Activated CD8-positive, alpha-beta memory T cell treated with anti-CD3 and anti-CD28 coated beads, Interleukin-2, amount 50 U/mL, for 1 hour (primary cell): ENCODE results near the gene USP17L10.
"Not testable (repeated sequence)": the region's sequence is repeated elsewhere in the genome, so short reads cannot be mapped to it uniquely, and the experiment has no call there.

Experiments
- DNase-seq: peaks from one replicate; pipeline ENCODE4 v3.0.0-alpha.2; 2020; ENCODE audit errors: extremely low read depth

The USP17L10 gene

DNA sequence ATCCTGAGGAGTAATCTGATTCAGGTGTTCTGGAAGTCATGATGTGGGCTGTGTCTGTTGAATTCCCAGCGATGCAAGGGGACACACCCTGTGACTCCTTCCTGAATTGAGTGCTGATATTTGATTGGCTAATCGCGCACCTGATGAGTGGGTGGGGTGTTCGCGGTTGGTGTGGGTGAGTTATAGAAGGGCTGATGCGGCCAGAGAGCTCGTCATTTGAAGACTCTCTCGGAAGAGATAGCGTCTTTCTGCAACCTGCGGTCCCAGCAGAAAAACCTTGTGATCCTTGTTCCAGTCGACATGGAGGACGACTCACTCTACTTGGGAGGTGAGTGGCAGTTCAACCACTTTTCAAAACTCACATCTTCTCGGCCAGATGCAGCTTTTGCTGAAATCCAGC lies at the start of gene USP17L10:
USP17L10 (plus strand) TSS at position 301 of the 400 bp plus-strand sequence; CDS start at position 301, 0 bp downstream.
- DNase-seq = not testable (repeated sequence)

DNA sequence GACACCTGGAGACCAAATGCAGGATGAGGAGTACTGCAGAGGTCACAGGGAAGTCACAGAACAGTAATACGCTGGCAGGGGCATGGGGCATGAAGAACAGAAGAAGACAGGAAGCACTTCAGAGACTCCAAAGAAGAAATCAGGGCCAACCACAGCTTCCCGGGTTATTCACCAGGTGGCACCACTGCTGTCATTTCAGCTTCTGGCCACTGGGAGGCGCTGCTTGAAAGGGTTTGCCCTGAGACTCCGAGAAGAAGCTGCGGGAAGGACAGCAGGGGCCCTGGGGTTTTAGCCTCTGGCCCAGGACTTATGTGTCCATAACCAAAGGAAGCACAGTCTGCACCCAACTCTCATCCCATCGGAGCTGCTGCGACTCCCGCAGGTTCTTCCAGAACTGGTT lies 44.5 kb upstream of the USP17L10 start:
- DNase-seq = not testable (repeated sequence)

GRCh38 chr4:9169791-9170459 lies 40.5 kb upstream of the USP17L10 start, which contains the start of gene FAM90A26:
Gene FAM90A26, plus strand, starts transcription at chr4:9170409. Its CDS starts 2,764 bp downstream, at chr4:9173173.
- not testable (repeated sequence) for DNase-seq

GRCh38 chr4:9214701-9215100 lies 4.2 kb downstream of the USP17L10 start:
- DNase-seq = not testable (repeated sequence)

- not testable (repeated sequence) for DNase-seq
Measured at GRCh38 chr4:9215105-9215504, 4.6 kb downstream of the USP17L10 start, which contains the start of gene USP17L11. Gene USP17L11, plus strand, starts transcription at chr4:9215405. Its CDS starts 0 bp downstream, at chr4:9215405.

GRCh38 chr4:9219852-9220251 lies 9.4 kb downstream of the USP17L10 start, which contains the start of gene USP17L12:
Gene USP17L12, plus strand, starts transcription at chr4:9220152. Its CDS starts 0 bp downstream, at chr4:9220152.
- DNase-seq = not testable (repeated sequence)

- DNase-seq = not testable (repeated sequence)
Measured at GRCh38 chr4:9224596-9224995, 14.1 kb downstream of the USP17L10 start, which contains the start of gene USP17L13. Gene USP17L13, plus strand, starts transcription at chr4:9224896. Its CDS starts 0 bp downstream, at chr4:9224896.

GRCh38 chr4:9230249-9230648 lies 19.8 kb downstream of the USP17L10 start:
- DNase-seq = not testable (repeated sequence)

GRCh38 chr4:9234085-9234484 lies 23.6 kb downstream of the USP17L10 start, which contains the start of gene USP17L15:
Gene USP17L15, plus strand, starts transcription at chr4:9234385. Its CDS starts 0 bp downstream, at chr4:9234385.
- not testable (repeated sequence) for DNase-seq

DNA sequence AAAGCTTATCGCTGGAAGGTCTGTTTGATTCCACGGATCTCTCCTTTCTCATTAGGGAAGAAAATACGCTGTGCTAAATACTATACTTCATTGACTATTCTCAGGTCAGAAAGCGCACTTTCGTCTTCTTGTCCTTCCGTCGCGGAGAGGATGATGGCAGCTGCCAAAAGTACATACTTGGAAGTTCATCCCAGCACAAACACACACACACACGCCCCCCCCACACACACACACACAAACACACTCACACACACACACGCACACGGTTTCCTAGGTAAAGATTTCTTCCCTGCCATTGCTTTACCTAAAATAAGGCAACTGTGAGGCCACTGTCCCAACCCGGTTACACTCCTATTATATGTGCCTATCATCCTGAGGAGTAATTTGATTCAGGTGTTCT lies 28.0 kb downstream of the USP17L10 start:
- not testable (repeated sequence) for DNase-seq

DNA sequence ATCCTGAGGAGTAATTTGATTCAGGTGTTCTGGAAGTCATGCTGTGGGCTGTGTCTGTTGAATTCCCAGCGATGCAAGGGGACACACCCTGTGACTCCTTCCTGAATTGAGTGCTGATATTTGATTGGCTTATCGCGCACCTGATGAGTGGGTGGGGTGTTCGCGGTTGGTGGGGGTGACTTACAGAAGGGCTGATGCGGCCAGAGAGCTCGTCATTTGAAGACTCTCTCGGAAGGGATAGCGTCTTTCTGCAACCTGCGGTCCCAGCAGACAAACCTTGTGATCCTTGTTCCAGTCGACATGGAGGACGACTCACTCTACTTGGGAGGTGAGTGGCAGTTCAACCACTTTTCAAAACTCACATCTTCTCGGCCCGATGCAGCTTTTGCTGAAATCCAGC lies 33.1 kb downstream of the USP17L10 start, which contains the start of gene USP17L17:
USP17L17 (plus strand) TSS at position 301 of the 400 bp plus-strand sequence; CDS start at position 301, 0 bp downstream.
- not testable (repeated sequence) for DNase-seq

DNA sequence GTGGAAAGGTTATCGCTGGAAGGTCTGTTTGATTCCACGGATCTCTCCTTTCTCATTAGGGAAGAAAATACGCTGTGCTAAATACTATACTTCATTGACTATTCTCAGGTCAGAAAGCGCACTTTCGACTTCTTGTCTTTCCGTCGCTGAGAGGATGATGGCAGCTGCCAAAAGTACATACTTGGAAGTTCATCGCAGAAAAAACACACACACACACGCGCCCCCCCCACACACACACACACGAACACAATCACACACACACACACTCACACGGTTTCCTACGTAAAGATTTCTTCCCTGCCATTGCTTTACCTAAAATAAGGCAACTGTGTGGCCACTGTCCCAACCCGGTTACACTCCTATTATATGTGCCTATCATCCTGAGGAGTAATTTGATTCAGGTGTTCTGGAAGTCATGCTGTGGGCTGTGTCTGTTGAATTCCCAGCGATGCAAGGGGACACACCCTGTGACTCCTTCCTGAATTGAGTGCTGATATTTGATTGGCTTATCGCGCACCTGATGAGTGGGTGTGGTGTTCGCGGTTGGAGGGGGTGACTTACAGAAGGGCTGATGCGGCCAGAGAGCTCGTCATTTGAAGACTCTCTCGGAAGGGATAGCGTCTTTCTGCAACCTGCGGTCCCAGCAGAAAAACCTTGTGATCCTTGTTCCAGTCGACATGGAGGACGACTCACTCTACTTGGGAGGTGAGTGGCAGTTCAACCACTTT lies 37.7 kb downstream of the USP17L10 start, which contains the start of gene USP17L18:
USP17L18 (plus strand) TSS at position 678 of the 728 bp plus-strand sequence; CDS start at position 678, 0 bp downstream.
- not testable (repeated sequence) for DNase-seq

DNA sequence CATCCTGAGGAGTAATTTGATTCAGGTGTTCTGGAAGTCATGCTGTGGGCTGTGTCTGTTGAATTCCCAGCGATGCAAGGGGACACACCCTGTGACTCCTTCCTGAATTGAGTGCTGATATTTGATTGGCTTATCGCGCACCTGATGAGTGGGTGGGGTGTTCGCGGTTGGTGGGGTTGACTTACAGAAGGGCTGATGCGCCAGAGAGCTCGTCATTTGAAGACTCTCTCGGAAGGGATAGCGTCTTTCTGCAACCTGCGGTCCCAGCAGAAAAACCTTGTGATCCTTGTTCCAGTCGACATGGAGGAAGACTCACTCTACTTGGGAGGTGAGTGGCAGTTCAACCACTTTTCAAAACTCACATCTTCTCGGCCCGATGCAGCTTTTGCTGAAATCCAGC lies 42.6 kb downstream of the USP17L10 start, which contains the start of gene USP17L19:
USP17L19 (plus strand) TSS at position 301 of the 400 bp plus-strand sequence; CDS start at position 301, 0 bp downstream.
- not testable (repeated sequence) for DNase-seq

- DNase-seq = not testable (repeated sequence)
Measured at GRCh38 chr4:9257824-9258223, 47.4 kb downstream of the USP17L10 start, which contains the start of gene USP17L20. Gene USP17L20, plus strand, starts transcription at chr4:9258124. Its CDS starts 0 bp downstream, at chr4:9258124.
